NOMO-1 (cell line): ENCODE data around the gene RNF32.
"Not testable (repeated sequence)": the region's sequence is repeated elsewhere in the genome, so short reads cannot be mapped to it uniquely, and the experiment has no call there.

ENCODE experiments used
- DNase-seq, 2 experiments: peaks; one replicate each; lab custom pipeline; 2025; ENCODE audit not compliant: unreplicated experiment in 2 of 2; lab: John Stamatoyannopoulos, UW

The RNF32 gene

GRCh38 chr7:156612930-156613329 lies 27.6 kb upstream of the RNF32 start:
- no peak for DNase-seq

- no peak for DNase-seq
Measured at GRCh38 chr7:156614434-156615264, 25.9 kb upstream of the RNF32 start.

- DNase-seq: no peak
Measured at GRCh38 chr7:156616269-156617202, 24.0 kb upstream of the RNF32 start.

- no peak for DNase-seq
Measured at GRCh38 chr7:156617215-156617614, 23.4 kb upstream of the RNF32 start.

GRCh38 chr7:156618078-156618779 lies 22.3 kb upstream of the RNF32 start:
- DNase-seq: no peak

- no peak for DNase-seq
Measured at GRCh38 chr7:156618780-156619367, 21.7 kb upstream of the RNF32 start.

GRCh38 chr7:156619488-156620290 lies 20.9 kb upstream of the RNF32 start:
- DNase-seq: not testable (repeated sequence)

- DNase-seq: no peak
Measured at GRCh38 chr7:156620291-156620675, 20.3 kb upstream of the RNF32 start.

GRCh38 chr7:156621652-156622051 lies 18.9 kb upstream of the RNF32 start:
- DNase-seq: no peak

- DNase-seq: no peak
Measured at GRCh38 chr7:156625580-156625979, 15.0 kb upstream of the RNF32 start.

GRCh38 chr7:156626220-156626895 lies 14.2 kb upstream of the RNF32 start:
- no peak for DNase-seq

- DNase-seq: no peak
Measured at GRCh38 chr7:156628562-156628961, 12.0 kb upstream of the RNF32 start.

- DNase-seq: no peak
Measured at GRCh38 chr7:156629873-156630272, 10.7 kb upstream of the RNF32 start.

GRCh38 chr7:156634117-156634516 lies 6.5 kb upstream of the RNF32 start:
- DNase-seq: no peak

GRCh38 chr7:156635529-156636385 lies 4.8 kb upstream of the RNF32 start:
- no peak for DNase-seq

GRCh38 chr7:156637093-156637492 lies 3.5 kb upstream of the RNF32 start:
- DNase-seq: not testable (repeated sequence)

- no peak for DNase-seq
Measured at GRCh38 chr7:156638443-156639077, 2.0 kb upstream of the RNF32 start.
